Stomach smooth muscle (tissue), 2 donors: ENCODE data around the gene TH.

Experiments
- H3K27ac ChIP-seq: one replicate; pipeline ENCODE4 v1.7.0; 2013; ENCODE audit warnings: mild to moderate bottlenecking, low read length, inconsistent platforms
- H3K27me3 ChIP-seq, 2 donors: one replicate each; pipeline ENCODE4 v1.7.0; 2013; ENCODE audit warnings: low read length in 2 of 2; ENCODE audit not compliant: insufficient read depth in 2 of 2, control insufficient read depth in 1 of 2
- H3K36me3 ChIP-seq, 2 donors: one replicate each; pipeline ENCODE4 v1.7.0; 2013; ENCODE audit warnings: low read length in 2 of 2; ENCODE audit not compliant: control insufficient read depth in 2 of 2, insufficient read depth in 2 of 2
- H3K4me1 ChIP-seq: one replicate; pipeline ENCODE4 v1.7.0; 2013; ENCODE audit warnings: low read length; ENCODE audit not compliant: control insufficient read depth, insufficient read depth
- H3K4me3 ChIP-seq, 2 donors: one replicate each; pipeline ENCODE4 v1.7.0; 2013; ENCODE audit warnings: low read length in 2 of 2
- H3K9ac ChIP-seq, 2 donors: one replicate each; pipeline ENCODE4 v1.7.0; 2013; ENCODE audit warnings: low read length in 2 of 2, mild to moderate bottlenecking in 1 of 2
- H3K9me3 ChIP-seq, 2 donors: one replicate each; pipeline ENCODE4 v1.7.0; 2013; ENCODE audit warnings: low read length in 2 of 2; ENCODE audit not compliant: control insufficient read depth in 2 of 2
- donor health status: healthy.
- donor health status: Pancreatic carcinoma.

Gene TH

GRCh38 chr11:2174361-2174760 is 2.7 kb upstream of the TH start:
- Histone ChIP-seq H3K4me1 (no peaks in the 10 kb centered on the region), H3K27me3 (peaks cover 2 to 5% of the 10 kb centered on the region in 2 donors), H3K36me3 (no peaks in the 10 kb centered on the region), H3K9ac (no peak overlapping the region), H3K27ac (no peak overlapping the region), H3K4me3 (no peak overlapping the region), H3K9me3 (no peaks in the 10 kb centered on the region)

- Histone ChIP-seq H3K27ac (no peak overlapping the region), H3K4me3 (no peak overlapping the region), H3K4me1 (no peaks in the 10 kb centered on the region), H3K9me3 (no peaks in the 10 kb centered on the region), H3K27me3 (peaks cover 2 to 5% of the 10 kb centered on the region in 2 donors), H3K36me3 (no peaks in the 10 kb centered on the region), H3K9ac (no peak overlapping the region)
Observed at GRCh38 chr11:2173761-2174160, 2.1 kb upstream of the TH start.

- no peaks in the 10 kb centered on the region for H3K36me3 ChIP-seq
- no peaks in the 10 kb centered on the region for H3K9me3 ChIP-seq
- peaks cover 0 to 5% of the 10 kb centered on the region in 2 donors for H3K27me3 ChIP-seq
- no peak overlapping the region for H3K27ac ChIP-seq
- no peaks in the 10 kb centered on the region for H3K4me1 ChIP-seq
- no peak overlapping the region for H3K4me3 ChIP-seq
- no peak overlapping the region for H3K9ac ChIP-seq
Observed at GRCh38 chr11:2173150-2173693, 1.6 kb upstream of the TH start.

GRCh38 chr11:2172676-2173075 is 1.1 kb upstream of the TH start:
- Histone ChIP-seq H3K4me3 (no peak overlapping the region), H3K9me3 (no peaks in the 10 kb centered on the region), H3K27me3 (peaks cover 0 to 9% of the 10 kb centered on the region in 2 donors), H3K36me3 (no peaks in the 10 kb centered on the region), H3K4me1 (no peaks in the 10 kb centered on the region), H3K27ac (no peak overlapping the region), H3K9ac (no peak overlapping the region)

GRCh38 chr11:2169626-2170570 is 1.7 kb downstream of the TH start:
- no peak overlapping the region for H3K9ac ChIP-seq
- H3K4me3 ChIP-seq: no peak overlapping the region
- no peak overlapping the region for H3K27ac ChIP-seq
- H3K4me1 ChIP-seq: peaks cover 5% of the 10 kb centered on the region
- no peaks in the 10 kb centered on the region for H3K9me3 ChIP-seq
- H3K27me3 ChIP-seq: peaks cover 4 to 25% of the 10 kb centered on the region in 2 donors
- H3K36me3 ChIP-seq: no peaks in the 10 kb centered on the region

GRCh38 chr11:2169005-2169378 is 2.6 kb downstream of the TH start:
- Histone ChIP-seq H3K27me3 (peaks cover 4 to 25% of the 10 kb centered on the region in 2 donors), H3K4me1 (peaks cover 5% of the 10 kb centered on the region), H3K9me3 (no peaks in the 10 kb centered on the region)

GRCh38 chr11:2168286-2169004 is 3.2 kb downstream of the TH start:
- Histone ChIP-seq H3K36me3 (no peaks in the 10 kb centered on the region), H3K4me3 (no peak overlapping the region), H3K27ac (no peak overlapping the region), H3K4me1 (peaks cover 5% of the 10 kb centered on the region), H3K27me3 (peaks cover 4 to 27% of the 10 kb centered on the region in 2 donors), H3K9ac (no peak overlapping the region), H3K9me3 (no peaks in the 10 kb centered on the region)

More at GRCh38 chr11:2169005-2169378, 2.6 kb downstream of the TH start:
- Histone ChIP-seq H3K4me3 (no peak overlapping the region), H3K36me3 (no peaks in the 10 kb centered on the region), H3K9ac (no peak overlapping the region), H3K27ac (no peak overlapping the region)

- peaks cover 4 to 29% of the 10 kb centered on the region in 2 donors for H3K27me3 ChIP-seq
- H3K36me3 ChIP-seq: no peaks in the 10 kb centered on the region
- no peaks in the 10 kb centered on the region for H3K9me3 ChIP-seq
- H3K27ac ChIP-seq: no peak overlapping the region
- no peak overlapping the region for H3K4me3 ChIP-seq
- peaks cover 5% of the 10 kb centered on the region for H3K4me1 ChIP-seq
- no peak overlapping the region for H3K9ac ChIP-seq
Observed at GRCh38 chr11:2167141-2168045, 4.2 kb downstream of the TH start.

GRCh38 chr11:2166091-2166851 is 5.3 kb downstream of the TH start:
- Histone ChIP-seq H3K4me1 (peaks cover 5% of the 10 kb centered on the region), H3K4me3 (no peak overlapping the region), H3K27me3 (peaks cover 4 to 29% of the 10 kb centered on the region in 2 donors), H3K9me3 (no peaks in the 10 kb centered on the region), H3K36me3 (no peaks in the 10 kb centered on the region), H3K9ac (no peak overlapping the region), H3K27ac (no peak overlapping the region)
